Activated CD4-positive, alpha-beta T cell treated with anti-CD3 and anti-CD28 coated beads for 24 hours (primary cell): ENCODE data around the gene TRABD2A.
"Not testable (repeated sequence)": the region's sequence is repeated elsewhere in the genome, so short reads cannot be mapped to it uniquely, and the experiment has no call there.

Source experiments
- DNase-seq, 2 donors: peaks; one replicate each; pipeline ENCODE4 v3.0.0-alpha.2; 2020; ENCODE audit warnings: low read depth in 2 of 2

Gene TRABD2A

DNA sequence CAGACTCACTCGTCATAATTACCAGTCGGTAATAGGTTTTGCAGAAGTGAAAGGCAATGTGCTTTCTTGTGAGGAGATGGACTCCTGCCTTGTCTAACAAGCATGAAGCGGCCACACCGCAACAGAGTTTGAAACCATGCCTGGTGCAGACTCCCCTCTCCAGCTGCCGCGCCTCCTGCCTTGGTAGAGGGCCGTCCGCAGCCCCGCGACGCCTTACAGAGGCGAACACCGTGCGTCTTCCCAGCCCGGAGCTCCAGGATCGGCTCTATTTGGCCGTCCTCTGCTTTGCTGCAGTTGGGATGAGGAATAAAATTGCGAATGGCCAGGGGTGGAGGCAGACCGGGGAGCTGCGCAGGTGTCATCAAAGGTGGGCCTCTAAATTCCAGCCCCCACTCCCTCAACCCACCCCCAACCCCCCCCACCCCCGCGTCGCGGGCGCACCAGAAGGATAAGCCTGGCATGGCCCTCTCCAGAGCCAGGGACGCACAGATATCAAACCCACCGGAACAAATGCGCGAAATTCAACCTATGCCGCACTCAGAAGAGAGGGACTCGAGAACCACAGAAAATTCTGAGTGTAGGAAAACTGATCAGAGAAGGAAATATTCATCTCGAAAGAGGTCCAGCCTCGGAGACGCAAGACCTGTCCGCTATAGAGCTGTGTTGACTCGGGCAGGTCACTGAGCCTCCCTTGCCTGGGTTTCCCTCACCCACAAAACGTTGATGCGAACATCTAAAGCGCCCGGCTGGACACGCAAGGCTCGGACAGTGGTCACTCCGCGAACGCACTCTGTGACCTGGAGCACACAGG is 1.1 kb downstream of the TRABD2A start:
- DNase-seq: no peak

DNA sequence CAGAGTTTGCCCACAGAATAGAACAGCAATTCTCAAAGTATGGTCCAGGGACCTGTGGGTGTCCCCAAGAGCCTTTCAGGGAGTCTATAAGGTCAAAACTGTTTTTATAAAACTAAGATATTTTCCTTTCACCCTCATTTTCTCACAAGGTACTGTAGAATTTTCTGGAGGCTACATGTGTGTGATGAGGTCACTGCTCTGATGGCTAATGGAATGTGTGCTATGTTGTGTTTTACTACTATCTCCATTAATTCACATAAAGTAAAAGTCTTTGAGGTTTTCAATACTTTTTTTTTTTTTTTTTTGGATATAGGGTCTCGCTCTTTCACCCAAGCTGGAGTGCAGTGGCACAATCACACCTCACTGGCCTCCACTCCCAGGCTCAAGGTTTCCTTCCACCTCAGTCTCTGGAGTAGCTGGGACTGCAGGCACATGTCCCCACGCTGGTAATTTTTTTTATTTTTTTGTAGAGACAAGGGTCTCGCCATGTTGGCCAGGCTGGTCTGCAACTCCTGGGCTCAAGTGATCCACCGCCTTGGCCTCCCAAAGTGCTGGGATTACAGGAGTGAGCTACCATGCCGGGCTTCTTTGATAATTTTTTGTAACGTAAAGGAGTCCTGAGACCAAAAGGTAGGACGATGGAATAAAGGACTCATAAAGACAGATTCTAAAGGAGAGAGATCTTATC is 1.8 kb downstream of the TRABD2A start:
- DNase-seq: no peak

GRCh38 chr2:84878459-84878858 is 2.4 kb downstream of the TRABD2A start:
- DNase-seq: no peak

GRCh38 chr2:84876369-84876768 is 4.5 kb downstream of the TRABD2A start:
- no peak for DNase-seq

DNA sequence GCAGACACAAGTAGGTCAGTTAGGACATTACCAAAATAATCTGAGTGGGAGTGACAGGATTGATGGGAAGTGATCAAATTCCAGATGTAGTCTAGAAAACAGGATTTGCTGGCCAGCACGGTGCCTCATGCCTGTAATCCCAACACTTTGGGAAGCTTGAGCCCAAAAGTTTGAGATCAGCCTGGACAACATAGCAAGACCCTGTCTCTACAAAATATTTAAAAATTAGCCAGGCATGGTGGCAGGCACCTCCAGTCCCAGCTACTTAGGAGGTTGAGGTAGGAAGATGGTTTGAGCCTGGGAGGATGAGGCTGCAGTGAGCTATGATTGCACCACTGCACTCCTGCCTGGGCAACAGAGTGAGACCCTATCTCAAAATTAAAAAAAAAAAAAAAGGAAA is 5.3 kb downstream of the TRABD2A start:
- DNase-seq: not testable (repeated sequence)

GRCh38 chr2:84875213-84875560 is 5.7 kb downstream of the TRABD2A start:
- no peak for DNase-seq

- DNase-seq: no peak
Measured at GRCh38 chr2:84874381-84875212, 6.3 kb downstream of the TRABD2A start.

DNA sequence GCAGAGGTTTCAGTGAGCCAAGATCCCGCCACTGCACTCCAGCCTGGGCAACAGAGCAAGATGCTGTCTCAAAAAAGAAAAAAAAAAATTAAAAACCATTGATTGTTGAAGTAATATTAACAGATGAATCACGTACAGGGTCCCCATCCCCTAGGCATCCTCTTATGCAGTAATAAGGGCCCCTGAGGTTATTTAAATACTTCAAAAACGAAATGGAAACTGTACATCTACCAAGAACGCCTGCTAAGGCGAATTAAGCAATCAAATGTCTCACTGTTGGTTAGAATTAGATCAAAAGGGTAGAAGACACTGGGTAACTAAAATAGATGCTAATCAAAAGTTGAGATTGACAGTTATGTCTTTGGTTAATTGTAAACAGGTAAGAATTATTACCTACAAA is 7.5 kb downstream of the TRABD2A start:
- DNase-seq: no peak

DNA sequence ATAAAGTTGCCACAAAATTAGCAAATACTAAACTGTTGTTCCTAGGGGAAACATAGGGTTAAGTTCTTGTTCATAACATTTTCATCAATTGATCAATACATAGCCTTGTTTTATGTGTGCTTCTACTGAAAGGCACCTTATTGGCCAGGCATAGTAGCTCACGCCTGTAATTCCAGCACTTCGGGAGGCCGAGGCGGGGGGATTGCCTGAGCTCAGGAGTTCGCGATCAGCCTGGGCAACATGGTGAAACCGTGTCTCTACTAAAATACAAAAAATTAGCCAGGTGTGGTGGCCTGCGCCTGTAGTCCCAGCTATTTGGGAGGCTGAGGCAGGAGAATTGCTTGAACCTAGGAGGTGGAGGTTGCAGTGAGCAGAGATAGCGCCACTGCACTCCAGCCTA is 8.2 kb downstream of the TRABD2A start:
- not testable (repeated sequence) for DNase-seq

- DNase-seq: no peak
Measured at GRCh38 chr2:84870306-84870705, 10.6 kb downstream of the TRABD2A start.

DNA sequence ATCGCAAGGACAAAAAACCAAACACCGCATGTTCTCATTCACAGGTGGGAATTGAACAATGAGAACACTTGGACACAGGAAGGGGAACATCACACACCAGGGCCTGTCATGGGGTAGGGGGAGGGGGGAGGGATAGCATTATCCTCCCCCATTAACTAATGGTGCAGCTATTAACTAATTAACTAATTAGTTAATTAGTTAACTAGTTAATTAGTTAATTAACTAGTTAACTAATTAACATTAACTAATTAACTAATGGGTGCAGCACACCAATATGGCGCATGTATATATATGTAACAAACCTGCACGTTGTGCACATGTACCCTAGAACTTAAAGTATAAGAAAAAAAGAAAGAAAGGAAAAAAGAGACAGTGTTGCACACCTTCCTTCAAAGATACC is 12.6 kb downstream of the TRABD2A start:
- DNase-seq: not testable (repeated sequence)

GRCh38 chr2:84866122-84866521 is 14.8 kb downstream of the TRABD2A start:
- no peak for DNase-seq

DNA sequence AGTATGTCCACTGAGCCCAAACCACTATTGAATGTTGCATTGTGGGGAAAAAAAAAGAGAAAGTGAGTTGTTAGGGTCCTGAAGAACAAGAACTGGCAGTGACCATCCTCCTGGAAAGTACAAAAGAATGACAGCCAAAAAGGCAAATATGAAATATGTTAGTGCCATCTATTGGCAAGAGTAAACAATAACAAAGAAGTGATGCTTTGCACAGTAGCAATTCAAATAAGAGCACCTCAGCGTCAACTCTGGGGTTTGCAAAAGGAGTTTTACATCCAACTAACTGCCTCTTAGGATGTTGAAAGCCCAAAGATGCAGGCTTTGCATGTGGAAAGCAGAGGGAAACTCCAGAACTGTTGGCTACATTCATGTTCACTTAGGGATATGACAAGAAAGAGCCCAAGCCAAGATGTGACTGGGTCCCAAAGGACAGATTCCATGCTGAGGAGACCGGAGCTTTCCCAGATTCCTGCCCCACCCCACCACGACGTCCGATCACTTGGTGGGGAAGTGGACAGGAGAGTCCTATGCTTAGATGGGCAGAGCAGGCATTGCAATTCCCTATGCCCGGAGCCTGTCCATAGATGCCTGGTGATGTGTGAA is 15.6 kb downstream of the TRABD2A start:
- DNase-seq: no peak

- DNase-seq: no peak
Measured at GRCh38 chr2:84862006-84862405, 18.9 kb downstream of the TRABD2A start.

DNA sequence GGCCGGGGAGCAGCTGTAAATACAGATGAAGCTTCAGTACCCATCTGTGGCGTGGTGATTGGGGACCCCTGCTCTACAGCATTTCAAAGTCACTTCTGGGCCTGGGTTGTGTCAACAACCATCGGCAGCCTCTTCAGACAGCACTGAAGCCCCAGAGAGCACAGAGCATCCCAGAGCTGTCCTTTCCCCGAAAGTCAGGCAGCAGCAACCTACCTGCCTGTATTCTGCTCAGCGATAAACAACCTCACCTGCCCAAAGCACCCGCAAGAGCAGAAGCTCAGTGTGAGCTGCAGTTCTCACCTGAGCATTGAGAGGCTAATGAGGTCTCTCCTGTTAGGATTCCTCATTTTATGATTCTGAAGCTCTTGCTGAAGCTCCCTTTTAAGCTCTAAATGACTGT is 19.3 kb downstream of the TRABD2A start:
- no peak for DNase-seq

GRCh38 chr2:84858937-84859336 is 21.9 kb downstream of the TRABD2A start:
- DNase-seq: no peak

- no peak for DNase-seq
Measured at GRCh38 chr2:84858123-84858522, 22.8 kb downstream of the TRABD2A start.

- no peak for DNase-seq
Measured at GRCh38 chr2:84857566-84857965, 23.3 kb downstream of the TRABD2A start.

DNA sequence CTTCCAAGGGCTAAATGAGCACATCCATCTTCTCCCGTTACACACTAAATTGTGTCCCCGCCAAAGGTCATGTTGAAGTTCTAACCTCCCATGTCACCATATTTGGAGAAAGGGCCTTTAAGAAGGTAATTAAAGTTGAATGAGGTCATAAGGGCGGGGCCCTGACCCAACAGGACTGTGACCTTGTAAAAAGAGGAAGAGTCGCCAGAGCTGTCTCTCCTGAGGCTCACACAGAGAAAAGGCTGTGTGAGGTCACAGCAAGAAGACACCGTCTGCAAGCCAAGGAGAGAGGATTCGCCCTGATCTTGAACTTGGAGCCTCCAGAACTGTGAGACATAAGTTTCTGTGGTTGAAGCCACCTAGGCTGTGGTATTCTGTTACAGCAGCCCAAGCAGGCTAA is 24.1 kb downstream of the TRABD2A start:
- no peak for DNase-seq

- DNase-seq: no peak
Measured at GRCh38 chr2:84855731-84856130, 25.2 kb downstream of the TRABD2A start.

GRCh38 chr2:84854850-84855249 is 26.0 kb downstream of the TRABD2A start:
- DNase-seq: no peak

DNA sequence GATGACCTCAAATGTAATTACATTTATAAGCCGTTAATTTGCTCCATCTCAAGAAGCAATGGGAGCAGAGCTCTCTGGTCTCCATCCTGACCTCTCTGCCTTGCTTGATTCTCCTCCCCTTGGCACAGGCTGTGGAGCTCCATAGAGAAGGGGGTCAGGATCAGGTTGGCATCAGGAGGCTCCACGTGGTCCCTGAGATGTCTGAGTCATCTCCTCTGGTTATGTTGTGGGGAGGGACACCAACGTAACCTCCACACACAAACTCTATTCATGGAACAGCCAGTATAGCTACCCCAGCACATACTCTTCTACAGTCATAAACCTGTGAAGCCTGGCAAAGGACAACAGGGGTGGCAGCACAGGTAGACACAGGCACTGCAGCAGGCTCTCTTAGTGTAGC is 29.0 kb downstream of the TRABD2A start:
- DNase-seq: no peak
